ENCODE data around the gene DLL1.

Gene DLL1

GRCh38 chr6:170283212-170284081 lies 7.4 kb downstream of the DLL1 start:
- ChIA-PET POLR2A (no interaction called here), CTCF (interaction anchor here (1.6 kb wide), 1 partner anchor 452 kb away, joined by 3 read pairs; no protein-coding TSS in a partner anchor)
- TF ChIP-seq, protein P1, sequence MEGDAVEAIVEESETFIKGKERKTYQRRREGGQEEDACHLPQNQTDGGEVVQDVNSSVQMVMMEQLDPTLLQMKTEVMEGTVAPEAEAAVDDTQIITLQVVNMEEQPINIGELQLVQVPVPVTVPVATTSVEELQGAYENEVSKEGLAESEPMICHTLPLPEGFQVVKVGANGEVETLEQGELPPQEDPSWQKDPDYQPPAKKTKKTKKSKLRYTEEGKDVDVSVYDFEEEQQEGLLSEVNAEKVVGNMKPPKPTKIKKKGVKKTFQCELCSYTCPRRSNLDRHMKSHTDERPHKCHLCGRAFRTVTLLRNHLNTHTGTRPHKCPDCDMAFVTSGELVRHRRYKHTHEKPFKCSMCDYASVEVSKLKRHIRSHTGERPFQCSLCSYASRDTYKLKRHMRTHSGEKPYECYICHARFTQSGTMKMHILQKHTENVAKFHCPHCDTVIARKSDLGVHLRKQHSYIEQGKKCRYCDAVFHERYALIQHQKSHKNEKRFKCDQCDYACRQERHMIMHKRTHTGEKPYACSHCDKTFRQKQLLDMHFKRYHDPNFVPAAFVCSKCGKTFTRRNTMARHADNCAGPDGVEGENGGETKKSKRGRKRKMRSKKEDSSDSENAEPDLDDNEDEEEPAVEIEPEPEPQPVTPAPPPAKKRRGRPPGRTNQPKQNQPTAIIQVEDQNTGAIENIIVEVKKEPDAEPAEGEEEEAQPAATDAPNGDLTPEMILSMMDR (IDR thresholded peaks at IDR 0.05; ENCODE audit: control extremely low read depth, extremely low read depth, low read depth, missing control alignments), result no peak
- no peak for DNase-seq (ENCODE audit: extremely low spot score)

- DNase-seq (ENCODE audit: extremely low spot score), result no peak
- TF ChIP-seq, protein P1 (IDR thresholded peaks at IDR 0.05; ENCODE audit: control extremely low read depth, extremely low read depth, low read depth, missing control alignments), result no peak
- CTCF ChIA-PET, result no interaction called here
- POLR2A ChIA-PET, result no interaction called here
Measured at GRCh38 chr6:170282512-170283158, 8.2 kb downstream of the DLL1 start.

- POLR2A ChIA-PET, result no interaction called here
- DNase-seq (ENCODE audit: extremely low spot score), result no peak
- TF ChIP-seq, protein P1 (IDR thresholded peaks at IDR 0.05; ENCODE audit: control extremely low read depth, extremely low read depth, low read depth, missing control alignments), result no peak
- CTCF ChIA-PET, result no interaction called here
Measured at GRCh38 chr6:170281331-170282292, 9.3 kb downstream of the DLL1 start.

GRCh38 chr6:170280689-170281045 lies 10.2 kb downstream of the DLL1 start:
- TF ChIP-seq, protein P1 (IDR thresholded peaks at IDR 0.05; ENCODE audit: control extremely low read depth, extremely low read depth, low read depth, missing control alignments), result no peak
- DNase-seq (ENCODE audit: extremely low spot score), result no peak
- POLR2A ChIA-PET, result no interaction called here
- CTCF ChIA-PET, result no interaction called here

GRCh38 chr6:170279977-170280688 lies 10.7 kb downstream of the DLL1 start:
- POLR2A ChIA-PET, result no interaction called here
- CTCF ChIA-PET, result no interaction called here
- TF ChIP-seq, protein P1 (IDR thresholded peaks at IDR 0.05; ENCODE audit: control extremely low read depth, extremely low read depth, low read depth, missing control alignments), result peak; percentile 1
- DNase-seq (ENCODE audit: extremely low spot score), result peak; percentile 74

DNA sequence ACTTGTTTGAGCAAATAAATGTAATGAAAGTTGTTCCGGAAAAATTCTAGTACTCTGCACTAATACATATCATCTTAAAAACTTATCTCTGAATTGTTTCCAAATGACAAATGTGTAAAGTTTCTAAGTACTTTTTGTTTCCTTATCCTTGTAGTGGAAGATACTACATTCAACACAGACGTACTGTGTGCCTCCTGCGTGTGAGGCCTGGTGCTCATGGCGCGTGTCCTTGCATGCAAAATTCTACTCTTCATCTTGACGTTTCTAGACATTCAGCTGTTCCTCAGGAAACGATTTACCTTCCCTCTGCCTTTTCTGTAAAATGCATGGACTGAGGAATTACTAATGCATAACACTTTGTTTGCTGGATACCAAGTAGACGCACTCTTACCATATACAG lies 11.5 kb downstream of the DLL1 start:
- TF ChIP-seq, protein P1 (IDR thresholded peaks at IDR 0.05; ENCODE audit: control extremely low read depth, extremely low read depth, low read depth, missing control alignments), result no peak
- POLR2A ChIA-PET, result no interaction called here
- CTCF ChIA-PET, result no interaction called here
- no peak for DNase-seq (ENCODE audit: extremely low spot score)
